Mucosa of rectum (tissue), 2 donors: Measurements from ENCODE around the gene CFAP45.
A peak's percentile ranks its signal among the peaks of the same experiment; 100 is the strongest.

Experiments used
- H3K27ac ChIP-seq, 2 donors: one replicate each; pipeline ENCODE4 v1.7.0; 2013; ENCODE audit warnings: inconsistent platforms in 2 of 2, low read depth in 2 of 2, low read length in 2 of 2
- H3K27me3 ChIP-seq, 2 donors: one replicate each; pipeline ENCODE4 v1.7.0; 2013; ENCODE audit warnings: low read length in 2 of 2; ENCODE audit not compliant: control insufficient read depth in 2 of 2, insufficient read depth in 2 of 2
- H3K36me3 ChIP-seq, 2 donors: one replicate each; pipeline ENCODE4 v1.7.0; 2013; ENCODE audit warnings: low read length in 2 of 2; ENCODE audit not compliant: control insufficient read depth in 2 of 2, insufficient read depth in 2 of 2
- H3K4me1 ChIP-seq, 2 donors: one replicate each; pipeline ENCODE4 v1.7.0; 2013; ENCODE audit warnings: low read length in 2 of 2, mild to moderate bottlenecking in 1 of 2; ENCODE audit not compliant: control insufficient read depth in 2 of 2, insufficient read depth in 2 of 2
- H3K4me3 ChIP-seq, 2 donors: one replicate each; pipeline ENCODE4 v1.7.0; 2013; ENCODE audit warnings: low read length in 2 of 2
- H3K9ac ChIP-seq, 2 donors: one replicate each; pipeline ENCODE4 v1.7.0; 2013; ENCODE audit warnings: low read length in 2 of 2, low read depth in 1 of 2, mild to moderate bottlenecking in 1 of 2
- H3K9me3 ChIP-seq, 2 donors: one replicate each; pipeline ENCODE4 v1.7.0; 2013; ENCODE audit warnings: low read length in 2 of 2; ENCODE audit not compliant: control insufficient read depth in 2 of 2
- donor health status: healthy.
- donor health status: Normal muscosa, but diverticular disease.

Gene CFAP45

DNA sequence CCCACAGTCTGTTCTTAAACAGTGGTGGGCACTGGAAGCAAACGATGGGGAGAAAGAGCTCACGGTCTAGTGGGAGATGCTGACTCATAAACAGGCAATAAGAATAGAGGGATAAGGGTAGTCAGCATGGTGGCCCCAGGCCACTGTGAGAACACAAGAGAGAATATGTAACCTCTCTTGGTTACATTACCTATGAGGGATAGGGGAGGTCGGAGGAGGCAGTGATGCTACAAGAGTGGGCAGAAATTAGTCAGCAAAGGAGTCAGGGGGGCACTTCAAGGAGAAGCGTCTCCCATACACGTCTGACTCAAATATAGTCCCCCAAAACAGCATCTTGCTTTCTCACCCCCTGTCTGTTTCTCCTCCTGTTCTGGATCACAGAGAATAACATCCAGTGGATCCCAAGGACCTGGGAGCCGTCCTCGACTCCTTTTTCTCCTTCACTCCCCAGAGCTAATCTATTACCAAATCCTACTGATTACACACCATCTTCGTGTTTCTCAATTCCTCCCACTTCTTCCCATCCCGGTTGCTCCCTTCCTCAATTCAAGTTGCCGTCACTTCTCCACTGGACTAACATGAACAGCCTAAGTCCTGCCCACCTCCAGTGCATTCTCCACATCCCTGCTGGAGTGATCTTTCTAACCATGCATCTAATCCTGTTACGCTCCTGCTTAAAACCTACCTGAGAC is 71.2 kb downstream of the CFAP45 start:
- Histone ChIP-seq H3K4me3 (peak overlapping the region in 1 of 2 donors; percentile 41), H3K4me1 (peaks cover 0 to 8% of the 10 kb centered on the region in 2 donors), H3K9ac (no peak overlapping the region)

DNA sequence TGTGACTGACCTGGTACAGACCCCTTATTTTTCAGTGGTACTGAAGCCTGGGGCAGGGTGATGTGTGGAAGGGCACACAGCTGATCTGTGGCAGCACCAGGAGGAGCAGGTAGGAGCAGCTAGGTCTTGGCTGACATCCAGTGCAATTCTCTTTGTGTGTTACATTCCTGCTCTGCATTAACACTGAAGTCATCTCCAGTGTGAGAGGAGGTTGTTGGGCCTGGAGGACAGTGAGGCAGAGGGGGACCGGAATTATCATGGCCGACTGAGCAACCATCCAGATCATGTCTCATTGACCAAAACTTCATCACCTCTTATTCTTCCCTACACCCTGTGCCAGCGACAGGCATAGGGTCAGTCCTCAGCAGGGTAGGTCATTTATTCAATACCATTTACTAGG is 71.8 kb downstream of the CFAP45 start:
- H3K4me1 ChIP-seq, result peaks cover 0 to 8% of the 10 kb centered on the region in 2 donors
- H3K9me3 ChIP-seq, result no peaks in the 10 kb centered on the region
- H3K9ac ChIP-seq, result no peak overlapping the region
- H3K27me3 ChIP-seq, result no peaks in the 10 kb centered on the region
- H3K4me3 ChIP-seq, result peak overlapping the region; percentile 20 to 41
- H3K36me3 ChIP-seq, result no peaks in the 10 kb centered on the region
- no peak overlapping the region for H3K27ac ChIP-seq

More for the DNA sequence above, 71.2 kb downstream of the CFAP45 start:
- no peaks in the 10 kb centered on the region for H3K27me3 ChIP-seq
- H3K36me3 ChIP-seq, result no peaks in the 10 kb centered on the region
- no peak overlapping the region for H3K27ac ChIP-seq
- no peaks in the 10 kb centered on the region for H3K9me3 ChIP-seq

DNA sequence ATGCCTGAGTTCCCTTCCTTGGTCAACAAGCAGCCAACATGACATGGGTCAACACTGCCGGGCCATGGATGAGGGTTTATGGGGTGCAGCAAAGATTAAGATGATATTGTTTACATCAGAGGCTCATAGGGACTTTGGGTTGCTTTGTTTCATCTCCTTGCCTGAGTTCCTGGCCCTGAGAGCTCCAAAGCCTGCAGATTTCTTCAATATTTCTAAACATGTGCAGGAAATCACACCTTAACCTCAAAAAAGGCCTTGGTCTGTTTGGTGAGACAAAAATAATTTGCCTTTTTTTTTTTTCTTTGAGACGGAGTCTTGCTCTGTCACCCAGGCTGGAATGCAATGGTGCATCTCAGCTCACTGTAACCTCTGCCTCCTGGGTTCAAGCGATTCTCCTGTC is 72.4 kb downstream of the CFAP45 start:
- peak overlapping the region; percentile 1 to 45 for H3K4me3 ChIP-seq

DNA sequence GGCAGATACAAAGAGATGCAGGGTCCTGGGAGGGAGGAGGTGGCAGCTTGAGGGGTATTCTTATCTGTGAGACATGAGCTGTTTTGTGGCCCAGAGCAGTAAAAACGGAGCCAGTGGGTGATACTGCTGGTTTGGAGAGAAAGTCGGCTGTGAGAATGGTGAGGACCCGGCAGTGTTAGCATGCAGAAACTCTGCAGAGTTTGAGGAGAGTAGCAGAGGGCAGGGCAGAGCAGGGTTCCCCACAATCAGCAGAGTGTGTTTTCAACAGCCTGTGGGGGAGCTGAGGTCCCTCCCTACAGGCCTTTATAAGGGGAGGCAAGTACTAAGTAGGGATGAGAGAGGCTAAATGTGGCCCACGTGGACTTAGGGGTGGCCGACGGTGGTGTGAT is 72.9 kb downstream of the CFAP45 start:
- Histone ChIP-seq H3K27ac (peak overlapping the region in 1 of 2 donors; percentile 20), H3K4me3 (peak overlapping the region; percentile 30 to 45), H3K9me3 (no peaks in the 10 kb centered on the region)

More for the DNA sequence above, 72.4 kb downstream of the CFAP45 start:
- H3K9me3 ChIP-seq, result no peaks in the 10 kb centered on the region
- H3K27ac ChIP-seq, result no peak overlapping the region
- H3K9ac ChIP-seq, result peak overlapping the region in 1 of 2 donors; percentile 14
- peaks cover 0 to 8% of the 10 kb centered on the region in 2 donors for H3K4me1 ChIP-seq
- no peaks in the 10 kb centered on the region for H3K27me3 ChIP-seq
- H3K36me3 ChIP-seq, result no peaks in the 10 kb centered on the region

DNA sequence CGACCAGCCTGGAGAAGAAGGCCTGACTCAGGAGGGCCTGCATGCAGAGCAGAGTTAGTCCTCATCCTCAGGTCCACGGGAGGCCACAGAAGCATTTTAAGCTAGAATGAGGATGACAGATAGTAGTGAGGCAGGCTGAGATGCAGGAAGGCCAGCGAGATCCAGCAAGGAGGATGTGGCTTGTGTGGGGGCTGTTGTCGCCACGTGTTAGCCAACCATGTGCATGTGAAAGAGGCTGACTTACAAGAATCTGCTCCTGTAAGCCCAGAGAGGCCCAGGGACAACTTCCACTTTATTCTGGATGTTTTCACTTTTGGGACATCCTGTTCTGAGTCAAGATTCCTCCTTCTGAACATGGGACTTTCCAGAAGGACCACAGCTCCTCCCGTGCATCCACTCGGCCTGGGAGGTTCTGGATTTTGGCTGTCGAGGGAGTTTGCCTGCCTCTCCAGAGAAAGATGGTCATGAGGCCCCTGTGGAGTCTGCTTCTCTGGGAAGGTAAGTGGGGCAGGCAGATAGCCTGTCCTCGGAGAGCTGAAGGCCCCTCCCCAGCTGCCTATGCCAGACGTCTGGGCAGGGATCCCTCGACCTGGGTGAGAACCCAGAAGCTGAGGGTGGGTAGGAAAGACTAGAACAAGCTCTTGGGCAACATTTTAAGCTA is 73.4 kb downstream of the CFAP45 start, which contains the start of gene SLAMF8:
Gene SLAMF8 (plus strand): TSS at position 433 of the 661 bp plus-strand sequence. CDS start 26 bp downstream, at position 459.
- H3K4me1 ChIP-seq, result peaks cover 0 to 10% of the 10 kb centered on the region in 2 donors
- H3K4me3 ChIP-seq, result peak within 1 kb of the TSS; percentile 30 to 45

More for the DNA sequence above, 72.9 kb downstream of the CFAP45 start:
- Histone ChIP-seq H3K4me1 (peaks cover 0 to 8% of the 10 kb centered on the region in 2 donors), H3K27me3 (no peaks in the 10 kb centered on the region), H3K9ac (peak overlapping the region in 1 of 2 donors; percentile 14), H3K36me3 (no peaks in the 10 kb centered on the region)

DNA sequence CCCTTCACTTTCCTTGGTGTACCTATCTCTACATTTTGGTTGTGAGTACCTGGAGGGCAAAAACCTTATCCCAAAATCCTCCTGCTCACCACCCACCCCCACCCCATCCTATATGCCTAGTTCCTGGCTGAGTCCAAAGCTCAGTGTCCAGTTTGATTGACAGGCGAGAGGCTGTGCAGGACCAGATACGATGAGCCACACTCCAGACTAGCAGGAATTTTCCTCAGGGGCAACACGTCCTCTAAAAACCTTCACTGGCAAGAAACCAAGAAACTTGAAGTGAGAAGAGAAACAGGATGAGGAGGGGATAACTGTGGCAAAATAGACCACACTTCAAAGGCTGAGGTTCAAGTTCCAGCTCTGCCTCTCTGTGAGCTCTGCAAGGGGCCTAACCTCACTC is 74.4 kb downstream of the CFAP45 start:
- Histone ChIP-seq H3K9ac (no peak overlapping the region), H3K36me3 (no peaks in the 10 kb centered on the region), H3K4me1 (peaks cover 0 to 10% of the 10 kb centered on the region in 2 donors), H3K27me3 (peaks cover 0 to 2% of the 10 kb centered on the region in 2 donors), H3K27ac (peak overlapping the region in 1 of 2 donors; percentile 34), H3K4me3 (no peak overlapping the region), H3K9me3 (no peaks in the 10 kb centered on the region)

More for the DNA sequence above, 73.4 kb downstream of the CFAP45 start, which contains the start of gene SLAMF8:
- H3K27ac ChIP-seq, result peak within 1 kb of the TSS; percentile 20 to 34
- peak within 1 kb of the TSS in 1 of 2 donors; percentile 14 for H3K9ac ChIP-seq
- peaks cover 0 to 2% of the 10 kb centered on the region in 2 donors for H3K27me3 ChIP-seq
- H3K9me3 ChIP-seq, result no peaks in the 10 kb centered on the region
- no peaks in the 10 kb centered on the region for H3K36me3 ChIP-seq

DNA sequence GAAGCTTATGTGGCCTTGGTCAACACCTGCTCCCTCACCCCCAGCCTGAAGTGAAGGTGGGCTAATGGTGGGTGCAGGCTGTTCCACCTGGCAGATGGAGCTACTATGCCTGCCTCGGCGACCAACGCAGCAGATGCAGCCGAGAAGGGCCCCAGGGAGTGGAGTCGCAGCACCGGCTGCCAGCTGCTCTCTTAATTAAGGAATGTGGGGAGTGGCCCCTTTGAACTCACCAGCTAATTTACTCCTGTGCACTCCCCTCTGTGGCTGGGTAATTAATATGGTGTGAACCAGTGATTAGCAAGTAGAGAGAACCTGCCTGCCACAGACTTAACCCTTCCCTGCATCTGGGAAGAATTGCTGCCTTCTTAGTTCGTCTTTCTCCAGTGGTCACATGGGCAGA is 76.6 kb downstream of the CFAP45 start:
- Histone ChIP-seq H3K4me1 (peaks cover 0 to 10% of the 10 kb centered on the region in 2 donors), H3K9me3 (no peaks in the 10 kb centered on the region), H3K9ac (no peak overlapping the region), H3K4me3 (no peak overlapping the region), H3K36me3 (no peaks in the 10 kb centered on the region), H3K27me3 (peaks cover 0 to 2% of the 10 kb centered on the region in 2 donors), H3K27ac (no peak overlapping the region)
